DOHH2 (cell line): ENCODE measurements around the gene BBC3.
A peak's percentile ranks its signal among the peaks of the same experiment; 100 is the strongest.

Experiments
- H3F3A ChIP-seq: fragments of 200-600 bp; sonication (generic), shearing (Covaris generic); 2 replicates; pipeline ENCODE4 v1.6.0; 2016; ENCODE audit warnings: antibody characterized with exemption, mild to moderate bottlenecking; ENCODE audit not compliant: control insufficient read depth, insufficient read depth
- H3K27ac ChIP-seq: fragments of 200-600 bp; sonication (generic); 2 replicates; pipeline ENCODE4 v1.5.1; 2014; ENCODE audit warnings: low read depth, mild to moderate bottlenecking, low read length, moderate library complexity
- H3K27me3 ChIP-seq: fragments of 200-600 bp; sonication (generic); 2 replicates; pipeline ENCODE4 v1.6.1; 2014; ENCODE audit warnings: mild to moderate bottlenecking, low read length, mixed read lengths; ENCODE audit not compliant: control insufficient read depth
- H3K36me3 ChIP-seq: fragments of 200-600 bp; sonication (generic); 2 replicates; pipeline ENCODE4 v1.6.1; 2014; ENCODE audit warnings: mild to moderate bottlenecking, low read length, moderate library complexity, mixed read lengths; ENCODE audit not compliant: control insufficient read depth
- H3K4me1 ChIP-seq: fragments of 200-600 bp; sonication (generic); 2 replicates; pipeline ENCODE4 v1.6.1; 2014; ENCODE audit warnings: mild to moderate bottlenecking, low read length, mixed read lengths; ENCODE audit not compliant: control insufficient read depth
- H3K4me2 ChIP-seq: fragments of 200-600 bp; sonication (generic); 2 replicates; pipeline ENCODE4 v1.6.0; 2014; ENCODE audit warnings: mild to moderate bottlenecking, low read length, moderate library complexity
- H3K4me3 ChIP-seq: fragments of 200-600 bp; sonication (generic); 2 replicates; pipeline ENCODE4 v1.5.1; 2014; ENCODE audit warnings: mild to moderate bottlenecking, low read length, mixed read lengths
- H3K79me2 ChIP-seq: fragments of 200-600 bp; sonication (generic); 2 replicates; pipeline ENCODE4 v1.6.1; 2014; ENCODE audit warnings: mild to moderate bottlenecking, low read length, mixed read lengths; ENCODE audit not compliant: control insufficient read depth
- H3K9me2 ChIP-seq: fragments of 200-600 bp; sonication (generic); replicated peaks from 2 replicates; pipeline ENCODE4 v1.6.1; 2014; ENCODE audit warnings: mild to moderate bottlenecking, low read length, mixed read lengths; ENCODE audit not compliant: control insufficient read depth
- H3K9me3 ChIP-seq: fragments of 200-600 bp; sonication (generic); 2 replicates; pipeline ENCODE4 v1.6.1; 2014; ENCODE audit warnings: antibody characterized with exemption, low read length, mixed read lengths; ENCODE audit not compliant: control insufficient read depth, insufficient read depth
- H4K20me1 ChIP-seq: fragments of 200-600 bp; sonication (generic); 2 replicates; pipeline ENCODE4 v1.6.0; 2014; ENCODE audit warnings: low read depth, mild to moderate bottlenecking, antibody characterized with exemption, low read length, moderate library complexity; ENCODE audit not compliant: control insufficient read depth, insufficient read depth
- EZH2phosphoT487 ChIP-seq: fragments of 200-600 bp; sonication (generic); IDR thresholded peaks from 2 replicates; pipeline ENCODE4 v1.6.1; 2017; ENCODE audit warnings: borderline replicate concordance, mild to moderate bottlenecking, antibody characterized with exemption, low read length, moderate library complexity, mixed read lengths
- TF ChIP-seq, protein P1 (sequence below): fragments of 200-600 bp; sonication (generic); IDR thresholded peaks from one replicate; pipeline ENCODE4 v1.5.1; 2014; ENCODE audit warnings: antibody characterized with exemption, mild to moderate bottlenecking, low read depth, low read length; ENCODE audit not compliant: poor library complexity, severe bottlenecking

The BBC3 gene

DNA sequence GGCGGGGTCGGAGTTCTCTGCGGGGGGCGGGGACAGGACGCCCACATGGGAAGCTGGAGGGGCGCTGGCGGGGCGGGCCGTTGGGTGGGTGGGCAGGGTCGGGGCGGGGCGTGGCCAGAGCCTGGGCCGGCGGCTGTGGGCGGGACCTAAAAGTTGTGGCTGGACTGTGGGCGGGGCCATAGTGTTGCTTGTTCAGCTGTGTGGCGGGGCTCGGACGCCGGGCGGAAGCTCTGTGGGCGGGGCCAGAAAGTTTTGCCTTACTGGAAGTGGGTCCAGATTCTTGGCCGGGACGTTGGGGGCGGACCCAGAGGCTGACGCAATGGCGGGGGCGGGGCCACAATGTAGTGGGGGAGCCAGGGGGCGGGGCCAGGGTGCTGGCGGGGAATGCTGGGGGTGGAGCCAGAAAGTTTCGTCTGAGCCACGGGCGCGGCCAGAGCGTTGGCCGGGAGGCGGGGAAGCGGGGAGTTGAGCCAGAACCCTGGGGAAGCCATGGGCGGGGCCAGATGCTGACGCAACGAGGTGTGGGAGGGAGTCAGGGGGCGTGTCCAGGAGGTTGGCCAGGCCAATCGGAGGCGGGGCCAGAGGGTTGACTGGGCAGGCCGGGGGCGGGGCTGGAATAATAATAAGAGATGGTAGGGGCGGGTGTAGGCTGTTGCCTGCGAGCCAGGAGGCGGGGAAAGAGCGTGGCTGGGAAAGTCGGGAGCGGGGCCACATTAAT is 25.9 kb upstream of the BBC3 start:
- H3K36me3 ChIP-seq = peaks cover 24% of the 10 kb centered on the region
- peak overlapping the region; percentile 48 for H3K27ac ChIP-seq
- H3K4me2 ChIP-seq = peak overlapping the region; percentile 79
- H4K20me1 ChIP-seq = no peaks in the 10 kb centered on the region
- peak overlapping the region; percentile 90 for H3K4me3 ChIP-seq
- no peaks in the 10 kb centered on the region for H3K9me3 ChIP-seq
- H3K79me2 ChIP-seq = peaks cover 16% of the 10 kb centered on the region
- H3K4me1 ChIP-seq = peaks cover 17% of the 10 kb centered on the region
- H3K9me2 ChIP-seq = no peaks in the 10 kb centered on the region
- H3K27me3 ChIP-seq = no peaks in the 10 kb centered on the region
- TF ChIP-seq, protein P1, sequence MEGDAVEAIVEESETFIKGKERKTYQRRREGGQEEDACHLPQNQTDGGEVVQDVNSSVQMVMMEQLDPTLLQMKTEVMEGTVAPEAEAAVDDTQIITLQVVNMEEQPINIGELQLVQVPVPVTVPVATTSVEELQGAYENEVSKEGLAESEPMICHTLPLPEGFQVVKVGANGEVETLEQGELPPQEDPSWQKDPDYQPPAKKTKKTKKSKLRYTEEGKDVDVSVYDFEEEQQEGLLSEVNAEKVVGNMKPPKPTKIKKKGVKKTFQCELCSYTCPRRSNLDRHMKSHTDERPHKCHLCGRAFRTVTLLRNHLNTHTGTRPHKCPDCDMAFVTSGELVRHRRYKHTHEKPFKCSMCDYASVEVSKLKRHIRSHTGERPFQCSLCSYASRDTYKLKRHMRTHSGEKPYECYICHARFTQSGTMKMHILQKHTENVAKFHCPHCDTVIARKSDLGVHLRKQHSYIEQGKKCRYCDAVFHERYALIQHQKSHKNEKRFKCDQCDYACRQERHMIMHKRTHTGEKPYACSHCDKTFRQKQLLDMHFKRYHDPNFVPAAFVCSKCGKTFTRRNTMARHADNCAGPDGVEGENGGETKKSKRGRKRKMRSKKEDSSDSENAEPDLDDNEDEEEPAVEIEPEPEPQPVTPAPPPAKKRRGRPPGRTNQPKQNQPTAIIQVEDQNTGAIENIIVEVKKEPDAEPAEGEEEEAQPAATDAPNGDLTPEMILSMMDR = no peak
- TF ChIP-seq EZH2phosphoT487 = no peak
- H3F3A ChIP-seq = peaks cover 5% of the 10 kb centered on the region; the same call in 1 of the 2 replicates

DNA sequence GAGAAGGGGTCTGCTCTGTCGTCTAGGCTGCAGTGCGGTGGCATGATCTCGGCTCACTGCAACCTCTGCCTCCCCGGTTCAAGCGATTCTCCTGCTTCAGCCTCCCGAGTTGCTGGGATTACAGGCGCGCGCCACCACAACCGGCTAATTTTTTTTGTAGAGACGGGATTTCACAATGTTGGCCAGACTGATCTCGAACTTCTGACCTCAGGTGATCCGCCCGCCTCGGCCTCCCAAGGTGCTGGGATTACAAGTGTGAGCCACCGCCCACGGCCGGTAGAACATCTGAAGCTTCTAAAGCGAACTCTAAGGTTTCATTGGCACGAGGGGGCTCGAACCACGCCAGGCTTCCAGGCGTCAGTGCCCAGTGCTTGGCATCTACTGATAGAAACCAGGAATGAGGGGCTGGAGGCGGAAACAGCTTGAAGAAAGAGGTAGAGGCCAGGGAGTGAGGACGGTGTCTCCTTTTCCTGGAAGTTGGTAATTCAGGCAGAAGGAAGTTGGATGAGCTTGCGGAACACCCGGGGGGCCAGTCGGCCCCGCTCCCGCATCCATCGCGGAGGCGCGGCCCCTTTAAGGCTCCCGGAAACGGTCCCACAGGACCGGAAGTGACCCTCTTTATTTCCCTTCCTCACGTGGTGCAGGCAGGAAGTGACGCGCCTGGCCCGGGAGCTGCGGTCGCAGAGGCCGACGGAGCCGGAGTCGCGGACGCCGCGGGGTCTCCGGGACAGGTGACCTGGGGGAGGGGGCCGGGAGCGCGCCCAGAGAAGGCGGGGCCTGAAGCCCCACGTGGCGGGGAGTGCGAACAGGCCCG is 25.1 kb upstream of the BBC3 start, which contains the start of gene CCDC9:
TSS of gene CCDC9 (plus strand) at position 647 of the 814 bp plus-strand sequence. CDS start 1,876 bp downstream, outside the sequence.
- Histone ChIP-seq H3K36me3 (peaks cover 21% of the 10 kb centered on the region), H3K79me2 (peaks cover 16% of the 10 kb centered on the region), H3K27me3 (no peaks in the 10 kb centered on the region), H3K4me3 (peak within 1 kb of the TSS; percentile 90), H3K9me2 (no peaks in the 10 kb centered on the region), H4K20me1 (no peaks in the 10 kb centered on the region), H3F3A (peaks cover 5% of the 10 kb centered on the region; the same call in 1 of the 2 replicates), H3K4me1 (peaks cover 16% of the 10 kb centered on the region), H3K9me3 (no peaks in the 10 kb centered on the region), H3K4me2 (peak within 1 kb of the TSS; percentile 79), H3K27ac (peak within 1 kb of the TSS; percentile 48)
- TF ChIP-seq, protein P1 = no peak
- TF ChIP-seq EZH2phosphoT487 = no peak

DNA sequence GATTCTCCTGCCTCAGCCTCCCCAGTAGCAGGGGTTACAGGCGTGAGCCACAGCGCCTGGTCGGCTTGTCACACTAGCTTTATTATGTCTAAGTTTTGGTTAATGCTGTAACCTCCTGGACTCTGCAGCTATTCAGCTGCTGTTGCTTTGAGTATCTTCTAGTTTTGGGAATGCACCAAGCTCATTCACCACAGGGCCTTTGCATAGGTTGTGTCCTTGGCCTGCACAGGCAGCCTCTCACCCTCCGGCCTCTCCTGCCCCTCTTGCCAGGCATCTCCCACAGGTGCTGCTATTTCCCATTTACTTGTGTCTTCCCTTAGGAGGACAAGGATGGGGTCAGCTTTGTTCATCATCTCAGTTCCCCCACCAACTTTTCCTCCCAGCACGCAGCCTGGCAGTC is 23.0 kb upstream of the BBC3 start:
- Histone ChIP-seq H3K36me3 (peaks cover 4% of the 10 kb centered on the region), H3F3A (peaks cover 5% of the 10 kb centered on the region; the same call in 1 of the 2 replicates), H3K9me3 (no peaks in the 10 kb centered on the region), H3K4me1 (peaks cover 23% of the 10 kb centered on the region), H4K20me1 (no peaks in the 10 kb centered on the region), H3K79me2 (peaks cover 16% of the 10 kb centered on the region), H3K9me2 (no peaks in the 10 kb centered on the region), H3K27ac (no peak overlapping the region), H3K4me2 (no peak overlapping the region), H3K27me3 (no peaks in the 10 kb centered on the region), H3K4me3 (no peak overlapping the region)
- TF ChIP-seq EZH2phosphoT487 = no peak
- TF ChIP-seq, protein P1 = no peak
